ENCODE data around the gene IL16. TPM values are rescaled to one million over a fixed set of nuclear protein-coding genes. Genes with fewer than 3 reads are reported as not detected.
A peak's percentile ranks its signal among the peaks of the same experiment; 100 is the strongest.

Gene IL16
- total RNA-seq, 1 experiment from 2014 or later, result not detected

- H3K27ac ChIP-seq, result no peak overlapping the region
- no peak overlapping the region for H3K4me3 ChIP-seq
- H3K4me1 ChIP-seq (replicated peaks), result no peaks in the 10 kb centered on the region
- no peaks in the 10 kb centered on the region for H3K27me3 ChIP-seq (replicated peaks)
- H3K36me3 ChIP-seq, result no peaks in the 10 kb centered on the region
- DNase-seq (ENCODE audit: low read depth in 1 of 2, low spot score in 2 of 2), result no peak
- no peaks in the 10 kb centered on the region for H3K9me3 ChIP-seq (replicated peaks)
Observed at GRCh38 chr15:81182031-81182755, 14.5 kb upstream of the IL16 start.

DNA sequence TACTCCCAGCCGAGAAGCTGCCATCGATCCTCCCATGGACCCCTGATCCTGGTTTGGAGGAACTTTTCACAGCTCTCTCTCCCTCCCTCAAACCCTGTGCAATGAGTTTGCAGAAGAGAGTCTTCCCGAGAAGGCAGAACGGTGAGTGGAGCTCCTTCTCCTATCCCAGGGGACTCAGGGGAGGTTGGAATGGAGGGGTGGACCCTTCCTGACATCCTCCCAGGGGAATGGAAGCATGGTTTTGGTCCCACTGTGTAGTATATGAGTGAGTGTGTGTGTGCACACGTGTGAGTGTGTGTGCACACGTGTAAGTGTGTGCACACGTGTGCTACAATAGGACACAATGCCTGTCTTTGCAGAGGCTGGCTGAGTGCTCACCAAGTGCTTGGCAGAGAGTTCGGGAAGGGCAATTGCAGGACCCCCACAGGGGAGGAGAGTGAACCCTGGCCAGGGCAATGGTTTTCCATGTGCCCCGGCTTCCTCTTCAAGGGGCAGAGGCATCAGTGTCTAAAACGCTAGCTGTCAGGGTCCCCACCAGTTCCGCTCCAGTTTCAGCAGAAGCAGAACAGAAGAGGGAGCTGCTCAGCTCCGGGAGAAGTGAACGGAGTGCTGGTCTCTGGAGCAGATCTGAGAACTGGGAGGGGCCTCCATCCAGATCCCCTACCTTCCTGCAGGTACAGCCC lies 13.8 kb upstream of the IL16 start:
- Histone ChIP-seq H3K4me3 (no peak overlapping the region), H3K27ac (no peak overlapping the region), H3K9me3 (replicated peaks) (no peaks in the 10 kb centered on the region), H3K27me3 (replicated peaks) (no peaks in the 10 kb centered on the region), H3K36me3 (no peaks in the 10 kb centered on the region), H3K4me1 (replicated peaks) (no peaks in the 10 kb centered on the region)
- no peak for DNase-seq (ENCODE audit: low read depth in 1 of 2, low spot score in 2 of 2)

GRCh38 chr15:81183439-81183775 lies 13.3 kb upstream of the IL16 start:
- H3K27ac ChIP-seq, result no peak overlapping the region
- H3K9me3 ChIP-seq (replicated peaks), result no peaks in the 10 kb centered on the region
- no peak for DNase-seq (ENCODE audit: low read depth in 1 of 2, low spot score in 2 of 2)
- no peaks in the 10 kb centered on the region for H3K36me3 ChIP-seq
- no peaks in the 10 kb centered on the region for H3K27me3 ChIP-seq (replicated peaks)
- no peak overlapping the region for H3K4me3 ChIP-seq
- no peaks in the 10 kb centered on the region for H3K4me1 ChIP-seq (replicated peaks)

GRCh38 chr15:81184188-81184587 lies 12.5 kb upstream of the IL16 start:
- Histone ChIP-seq H3K4me1 (replicated peaks) (no peaks in the 10 kb centered on the region), H3K27me3 (replicated peaks) (no peaks in the 10 kb centered on the region), H3K4me3 (no peak overlapping the region), H3K36me3 (no peaks in the 10 kb centered on the region), H3K27ac (no peak overlapping the region), H3K9me3 (replicated peaks) (no peaks in the 10 kb centered on the region)
- DNase-seq (ENCODE audit: low read depth in 1 of 2, low spot score in 2 of 2), result no peak

- H3K27ac ChIP-seq, result no peak overlapping the region
- no peaks in the 10 kb centered on the region for H3K27me3 ChIP-seq (replicated peaks)
- peaks cover 6% of the 10 kb centered on the region for H3K4me1 ChIP-seq (replicated peaks)
Observed at GRCh38 chr15:81185631-81186295, 10.9 kb upstream of the IL16 start.

GRCh38 chr15:81188354-81188753 lies 8.3 kb upstream of the IL16 start:
- Histone ChIP-seq H3K27me3 (replicated peaks) (no peaks in the 10 kb centered on the region), H3K36me3 (no peaks in the 10 kb centered on the region), H3K27ac (no peak overlapping the region), H3K4me1 (replicated peaks) (peaks cover 6% of the 10 kb centered on the region), H3K9me3 (replicated peaks) (no peaks in the 10 kb centered on the region), H3K4me3 (no peak overlapping the region)
- peak in 1 of 2 experiments; percentile 22 for DNase-seq (ENCODE audit: low read depth in 1 of 2, low spot score in 2 of 2)

More at GRCh38 chr15:81185631-81186295, 10.9 kb upstream of the IL16 start:
- peak in 1 of 2 experiments; percentile 12 for DNase-seq (ENCODE audit: low read depth in 1 of 2, low spot score in 2 of 2)
- H3K9me3 ChIP-seq (replicated peaks), result no peaks in the 10 kb centered on the region
- no peaks in the 10 kb centered on the region for H3K36me3 ChIP-seq
- H3K4me3 ChIP-seq, result no peak overlapping the region

DNA sequence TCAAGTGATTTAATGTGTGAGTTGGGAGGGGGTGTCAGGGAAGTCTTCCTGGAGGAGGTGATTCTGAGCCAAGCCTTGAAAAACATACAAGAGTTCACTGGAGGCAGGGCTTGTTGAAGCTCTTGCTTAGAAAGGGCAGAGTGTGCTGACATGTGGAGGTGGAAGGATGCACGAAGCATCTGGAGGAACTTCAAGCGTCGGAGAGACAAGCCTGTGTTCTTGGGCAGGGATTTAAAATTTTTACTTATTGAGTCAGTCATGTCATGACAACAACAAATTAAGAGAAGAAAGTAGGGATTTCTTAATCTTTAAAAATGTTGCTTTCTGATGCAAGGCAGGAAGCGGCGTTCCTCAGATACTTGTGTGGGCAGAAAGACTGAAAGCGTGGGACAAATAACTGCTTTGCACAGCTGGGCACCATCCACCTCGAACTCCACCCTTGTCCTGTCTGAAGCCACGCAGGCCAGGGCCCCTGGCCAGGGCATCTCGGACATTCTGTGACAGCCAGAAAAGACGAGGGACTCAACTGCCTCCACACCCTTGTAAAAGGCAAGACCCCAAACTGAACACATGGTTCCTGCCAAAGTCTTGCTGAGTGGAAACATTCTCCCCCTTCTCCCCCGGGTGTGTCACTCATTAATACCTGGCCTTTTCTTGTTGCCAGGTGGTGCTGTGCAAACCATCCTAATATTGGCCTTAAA lies 6.9 kb upstream of the IL16 start:
- Histone ChIP-seq H3K27ac (no peak overlapping the region), H3K27me3 (replicated peaks) (no peaks in the 10 kb centered on the region), H3K36me3 (no peaks in the 10 kb centered on the region), H3K4me1 (replicated peaks) (peaks cover 6% of the 10 kb centered on the region), H3K9me3 (replicated peaks) (no peaks in the 10 kb centered on the region), H3K4me3 (no peak overlapping the region)
- DNase-seq (ENCODE audit: low read depth in 1 of 2, low spot score in 2 of 2), result peak; percentile 18 to 38

DNA sequence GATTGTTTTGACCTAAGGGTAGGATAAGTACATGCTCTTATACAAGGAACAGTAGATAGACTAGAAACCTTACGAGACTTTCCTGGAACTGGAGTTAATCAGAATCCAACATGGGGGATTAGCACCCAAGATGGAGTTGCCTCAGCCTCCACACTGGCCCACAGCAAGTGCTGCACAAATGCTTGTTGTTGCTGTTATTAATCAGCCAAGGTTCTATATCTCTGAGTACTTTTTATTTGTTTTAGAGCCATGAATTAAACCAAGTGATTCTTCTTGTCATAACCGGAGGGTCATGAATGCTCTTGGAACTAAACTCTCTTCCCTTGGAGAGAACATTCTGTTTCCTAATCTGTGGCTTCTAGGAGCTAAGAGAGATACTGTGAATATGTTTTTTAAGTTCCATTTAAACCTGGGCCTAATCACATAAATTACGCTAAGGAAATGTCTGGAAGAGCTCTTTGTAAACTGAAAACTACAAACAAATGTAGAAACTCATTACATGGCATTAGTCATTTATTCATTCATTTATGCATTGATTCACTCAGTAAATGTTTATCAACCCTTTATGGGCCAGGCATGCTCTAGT lies 5.7 kb upstream of the IL16 start:
- no peak overlapping the region for H3K4me3 ChIP-seq
- no peaks in the 10 kb centered on the region for H3K27me3 ChIP-seq (replicated peaks)
- no peaks in the 10 kb centered on the region for H3K9me3 ChIP-seq (replicated peaks)
- peaks cover 6% of the 10 kb centered on the region for H3K4me1 ChIP-seq (replicated peaks)
- no peaks in the 10 kb centered on the region for H3K36me3 ChIP-seq
- no peak for DNase-seq (ENCODE audit: low read depth in 1 of 2, low spot score in 2 of 2)
- H3K27ac ChIP-seq, result no peak overlapping the region

GRCh38 chr15:81191701-81192100 lies 5.0 kb upstream of the IL16 start:
- no peak for DNase-seq (ENCODE audit: low read depth in 1 of 2, low spot score in 2 of 2)
- Histone ChIP-seq H3K36me3 (no peaks in the 10 kb centered on the region), H3K4me3 (no peak overlapping the region), H3K4me1 (replicated peaks) (peaks cover 6% of the 10 kb centered on the region), H3K27me3 (replicated peaks) (no peaks in the 10 kb centered on the region), H3K27ac (no peak overlapping the region), H3K9me3 (replicated peaks) (no peaks in the 10 kb centered on the region)

GRCh38 chr15:81194723-81195122 lies 2.0 kb upstream of the IL16 start:
- no peaks in the 10 kb centered on the region for H3K9me3 ChIP-seq (replicated peaks)

DNA sequence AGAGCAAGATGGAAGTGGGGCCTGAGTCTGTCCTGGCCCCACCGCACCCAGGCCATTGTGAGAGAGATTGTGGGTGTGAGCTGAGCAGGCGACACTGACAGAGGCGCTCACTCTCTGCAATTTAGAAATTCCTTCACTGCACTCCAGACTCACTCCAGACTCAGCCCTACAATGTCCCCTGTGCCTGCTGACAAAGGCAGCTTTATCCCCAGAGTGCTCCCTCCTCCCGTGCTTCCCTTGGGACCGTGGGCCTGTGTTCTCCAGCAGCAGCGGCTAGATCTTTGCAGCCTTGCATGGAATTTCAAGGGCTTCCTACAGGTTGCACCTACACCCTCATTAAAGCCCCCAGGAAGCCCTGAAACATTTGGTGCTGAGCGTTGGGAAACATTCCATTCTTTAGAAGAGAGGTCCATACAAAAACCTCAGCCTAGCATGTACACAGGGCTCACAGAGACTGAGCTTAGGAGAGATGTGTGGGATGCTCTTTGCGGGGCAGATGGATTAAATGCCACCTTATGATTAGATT lies 1.3 kb upstream of the IL16 start:
- Histone ChIP-seq H3K36me3 (no peaks in the 10 kb centered on the region), H3K4me1 (replicated peaks) (no peaks in the 10 kb centered on the region), H3K9me3 (replicated peaks) (no peaks in the 10 kb centered on the region), H3K27me3 (replicated peaks) (no peaks in the 10 kb centered on the region), H3K27ac (no peak overlapping the region), H3K4me3 (no peak overlapping the region)
- DNase-seq (ENCODE audit: low read depth in 1 of 2, low spot score in 2 of 2), result peak in 1 of 2 experiments; percentile 26

More at GRCh38 chr15:81194723-81195122, 2.0 kb upstream of the IL16 start:
- no peak overlapping the region for H3K4me3 ChIP-seq
- peak in 1 of 2 experiments; percentile 18 for DNase-seq (ENCODE audit: low read depth in 1 of 2, low spot score in 2 of 2)
- no peak overlapping the region for H3K27ac ChIP-seq
- no peaks in the 10 kb centered on the region for H3K36me3 ChIP-seq
- H3K27me3 ChIP-seq (replicated peaks), result no peaks in the 10 kb centered on the region
- peaks cover 6% of the 10 kb centered on the region for H3K4me1 ChIP-seq (replicated peaks)

GRCh38 chr15:81197255-81197630 lies 564 bp downstream of the IL16 start:
- Histone ChIP-seq H3K27me3 (replicated peaks) (no peaks in the 10 kb centered on the region), H3K36me3 (no peaks in the 10 kb centered on the region), H3K27ac (no peak overlapping the region), H3K4me1 (replicated peaks) (no peaks in the 10 kb centered on the region), H3K9me3 (replicated peaks) (no peaks in the 10 kb centered on the region), H3K4me3 (no peak overlapping the region)
- peak in 1 of 2 experiments; percentile 14 for DNase-seq (ENCODE audit: low read depth in 1 of 2, low spot score in 2 of 2)

- Histone ChIP-seq H3K9me3 (replicated peaks) (no peaks in the 10 kb centered on the region), H3K4me3 (no peak overlapping the region), H3K27ac (no peak overlapping the region), H3K27me3 (replicated peaks) (no peaks in the 10 kb centered on the region), H3K4me1 (replicated peaks) (no peaks in the 10 kb centered on the region), H3K36me3 (no peaks in the 10 kb centered on the region)
- DNase-seq (ENCODE audit: low read depth in 1 of 2, low spot score in 2 of 2), result peak in 1 of 2 experiments; percentile 9
Observed at GRCh38 chr15:81197688-81198281, 1.1 kb downstream of the IL16 start.

All from SJSA1 (cell line).